Measurements from ENCODE around the gene TEDC1.

The TEDC1 gene

GRCh38 chr14:105474483-105475268 is 16.4 kb upstream of the TEDC1 start, which contains the start of gene CRIP2:
CRIP2 (plus strand) TSS chr14:105474821; CDS start chr14:105474863, 42 bp downstream.
- no peak for DNase-seq

- DNase-seq = no peak
These were observed 15.6 kb upstream of the TEDC1 start for GRCh38 chr14:105475269-105476096.

DNA sequence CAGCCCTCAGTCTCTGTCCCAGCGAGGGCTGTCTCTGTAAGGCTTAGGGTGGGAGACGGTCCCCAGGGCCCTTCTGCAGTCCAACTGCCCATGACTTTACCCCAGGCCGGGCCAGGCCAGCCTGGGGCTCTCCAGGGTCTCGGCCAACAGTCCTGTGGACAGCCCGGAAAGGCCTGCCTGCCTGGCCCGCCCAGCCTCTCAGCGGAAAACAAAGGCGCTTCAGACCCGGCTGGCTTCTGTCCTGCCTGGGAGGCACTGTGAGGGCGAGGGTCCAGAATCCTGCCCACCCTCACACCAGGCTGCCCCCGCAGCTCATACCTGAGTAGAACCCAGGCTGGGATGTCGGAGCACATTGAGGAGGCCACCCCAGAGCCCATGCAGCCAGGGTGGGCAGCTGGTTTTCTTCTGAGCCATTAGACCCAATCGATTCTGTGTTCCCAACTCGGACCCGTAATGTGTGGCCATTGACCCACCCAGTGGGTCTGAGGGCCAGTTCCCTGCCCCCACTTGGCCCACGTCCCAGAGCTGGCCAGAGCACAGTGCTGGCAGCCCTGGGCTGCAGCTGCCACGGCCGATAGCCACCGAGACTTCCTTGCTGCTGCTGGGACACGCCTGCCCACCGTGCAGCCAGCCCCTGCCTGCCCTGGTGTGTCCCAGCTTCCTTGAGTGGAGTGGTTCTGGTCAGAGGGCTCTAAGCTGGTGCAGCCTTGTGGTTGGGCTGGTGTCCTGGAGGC is 14.8 kb upstream of the TEDC1 start:
- no peak for DNase-seq

- DNase-seq = no peak
These were observed 14.0 kb upstream of the TEDC1 start for GRCh38 chr14:105476831-105477659.

DNA sequence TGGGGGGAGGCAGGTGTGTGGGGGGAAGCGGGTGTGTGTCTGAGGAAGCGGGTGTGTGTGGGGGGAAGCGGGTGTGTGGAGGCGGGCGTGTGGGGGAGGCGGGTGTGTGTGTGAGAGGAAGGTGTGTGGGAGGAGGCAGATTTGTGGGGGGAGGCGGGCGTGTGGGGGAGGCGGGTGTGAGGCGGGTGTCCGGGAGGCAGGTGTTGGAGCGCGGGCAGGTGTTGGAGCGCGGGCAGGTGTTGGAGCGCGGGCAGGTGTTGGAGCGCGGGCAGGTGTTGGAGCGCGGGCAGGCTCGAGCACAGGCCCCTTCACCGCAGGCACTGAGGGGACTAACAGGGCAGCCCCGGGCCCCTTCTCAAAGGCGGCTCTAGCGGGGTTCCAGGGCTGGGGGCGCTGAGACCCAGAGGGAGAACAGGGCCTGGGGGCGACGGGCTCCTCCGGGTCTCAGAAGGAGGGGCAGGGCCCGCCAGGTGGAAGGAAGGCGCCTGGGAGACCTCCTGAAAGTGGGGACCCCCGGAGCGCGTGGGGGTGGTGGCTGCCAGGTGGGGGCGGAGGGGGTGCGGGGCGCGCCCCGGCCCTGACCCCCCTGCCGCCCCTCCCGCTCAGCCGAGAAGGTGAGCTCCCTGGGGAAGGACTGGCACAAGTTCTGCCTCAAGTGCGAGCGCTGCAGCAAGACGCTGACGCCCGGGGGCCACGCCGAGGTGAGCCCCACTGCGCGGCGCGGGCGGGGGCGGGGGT is 13.2 kb upstream of the TEDC1 start:
- DNase-seq = no peak

- no peak for DNase-seq
These were observed 12.4 kb upstream of the TEDC1 start for GRCh38 chr14:105478398-105479251.

DNA sequence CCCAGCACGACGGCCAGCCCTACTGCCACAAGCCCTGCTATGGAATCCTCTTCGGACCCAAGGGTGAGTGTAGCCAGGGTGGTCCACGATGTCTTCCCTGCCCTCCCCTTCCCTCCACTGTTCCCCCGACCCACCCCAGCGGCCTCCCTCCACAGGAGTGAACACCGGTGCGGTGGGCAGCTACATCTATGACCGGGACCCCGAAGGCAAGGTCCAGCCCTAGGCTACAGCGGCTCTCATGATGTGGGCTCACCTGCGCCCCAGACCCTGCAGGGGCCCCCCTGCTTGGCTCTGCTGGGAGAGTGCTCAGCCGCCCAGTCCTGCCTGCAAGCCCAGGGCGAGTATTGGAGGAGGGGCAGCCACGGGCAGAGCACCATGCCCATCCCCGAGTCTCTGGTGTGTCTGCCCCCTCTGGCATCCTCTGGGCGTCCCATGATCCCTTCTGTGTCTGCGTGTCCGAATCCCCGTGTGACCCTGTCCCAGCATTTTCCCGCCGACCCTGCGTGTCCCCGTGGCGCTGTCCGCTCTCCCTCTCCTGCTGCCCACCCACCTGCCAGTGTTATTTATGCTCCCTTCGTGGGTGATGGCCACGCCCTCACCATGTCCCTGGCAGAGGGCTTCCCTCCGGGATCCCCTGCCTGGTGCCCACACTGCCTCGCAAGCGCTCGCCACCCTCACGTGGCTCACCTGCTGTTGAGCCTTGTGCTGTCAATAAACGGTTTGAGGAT is 11.5 kb upstream of the TEDC1 start:
- DNase-seq = no peak

DNA sequence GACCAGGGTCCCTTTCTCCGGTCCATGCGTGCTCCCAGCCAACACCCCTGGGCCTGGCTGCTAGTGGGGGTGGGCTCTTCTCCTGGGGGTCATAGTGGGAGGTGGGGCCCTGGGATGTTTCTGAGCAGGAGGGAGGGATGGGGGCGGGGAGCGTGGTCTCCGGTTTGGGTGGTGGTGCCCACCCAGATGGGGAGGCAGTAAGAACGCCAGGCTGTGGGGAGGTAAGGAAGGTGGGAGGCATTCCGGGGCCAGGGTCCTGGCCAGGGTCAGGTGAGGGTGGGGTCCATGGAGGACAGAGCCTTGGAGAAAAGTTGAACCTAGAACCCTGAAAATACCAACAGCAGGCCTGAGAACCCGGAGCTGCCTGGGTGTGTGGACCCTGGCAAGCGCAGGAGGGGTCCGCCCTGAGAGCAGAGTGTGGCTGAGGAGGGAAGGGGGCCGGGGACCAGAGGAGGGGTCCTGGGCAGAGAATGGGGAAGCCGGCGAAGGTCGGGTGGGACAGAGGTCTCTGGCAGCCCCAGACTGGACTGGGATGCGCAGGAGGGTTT is 10.8 kb upstream of the TEDC1 start:
- DNase-seq = no peak

- peak; percentile 71 to 79 for DNase-seq
These were observed 9.9 kb upstream of the TEDC1 start for GRCh38 chr14:105480807-105481801.

- DNase-seq = peak; percentile 90 to 92
These were observed 9.1 kb upstream of the TEDC1 start for GRCh38 chr14:105481886-105482457.

- no peak for DNase-seq
These were observed 8.4 kb upstream of the TEDC1 start for GRCh38 chr14:105482486-105483110.

GRCh38 chr14:105483300-105484068 is 7.6 kb upstream of the TEDC1 start:
- no peak for DNase-seq

DNA sequence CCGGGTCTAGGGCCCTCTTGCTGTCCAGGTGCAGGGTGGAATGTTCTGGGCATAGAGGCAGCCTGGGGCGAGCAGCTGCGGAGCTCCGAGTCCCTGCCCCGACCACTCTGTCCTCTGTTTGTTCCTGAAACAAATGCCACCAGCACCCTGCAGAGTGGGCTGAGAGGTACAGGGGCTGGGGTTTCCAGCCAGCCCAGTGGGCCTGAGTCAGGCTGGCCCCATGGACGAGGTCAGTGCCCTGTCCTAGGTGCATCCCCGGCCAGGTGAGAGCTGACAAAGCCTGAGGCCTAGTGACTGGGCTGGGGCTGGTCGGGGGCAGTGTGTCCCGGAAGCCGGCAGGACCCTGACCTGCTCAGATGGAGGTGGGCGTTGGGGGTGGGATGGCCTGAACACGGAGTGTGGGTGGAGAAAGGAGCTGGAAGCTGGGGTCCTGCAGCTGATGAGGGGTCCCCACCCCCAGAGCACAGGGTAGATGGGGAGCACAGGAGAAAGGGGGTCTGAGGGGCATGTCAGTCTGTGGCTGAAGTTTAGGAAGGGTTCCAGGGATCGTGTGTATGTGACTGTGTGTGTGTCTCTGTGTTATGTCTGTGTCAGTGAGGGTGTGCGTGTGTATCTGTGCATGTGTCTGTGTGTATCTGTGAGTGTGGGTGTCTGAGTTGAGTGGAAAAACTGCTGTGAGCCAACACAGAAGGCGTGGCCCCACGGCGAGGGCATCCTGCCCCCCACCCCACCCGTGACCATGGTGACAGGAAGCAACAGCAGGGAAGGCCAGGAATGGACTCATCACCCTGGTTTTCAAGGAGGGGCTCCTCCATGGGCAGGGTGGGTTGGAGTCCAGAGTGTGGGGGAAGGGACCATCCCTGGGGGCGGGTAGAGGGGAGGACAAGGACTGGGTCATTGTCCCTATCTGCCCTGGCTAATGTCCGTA is 6.7 kb upstream of the TEDC1 start:
- DNase-seq = no peak

DNA sequence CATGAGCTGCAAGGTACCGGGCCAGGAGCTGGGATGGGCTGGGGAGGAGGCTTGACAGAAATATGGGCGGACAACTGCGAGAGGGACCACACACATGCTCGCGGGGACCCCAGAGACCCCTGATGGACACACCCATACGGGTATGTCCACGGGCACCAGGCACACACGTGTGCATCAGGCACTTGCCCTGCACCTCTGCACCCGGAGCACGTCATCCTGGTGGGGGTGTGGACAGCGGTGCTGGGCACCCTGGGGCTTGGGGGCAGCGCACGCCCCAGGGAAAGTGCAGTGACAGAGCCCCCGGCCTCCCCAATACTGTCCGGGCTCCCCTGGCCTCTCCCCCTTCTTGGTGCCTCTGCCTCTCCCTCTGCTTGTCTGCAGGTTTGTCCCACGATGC is 6.1 kb upstream of the TEDC1 start:
- no peak for DNase-seq

DNA sequence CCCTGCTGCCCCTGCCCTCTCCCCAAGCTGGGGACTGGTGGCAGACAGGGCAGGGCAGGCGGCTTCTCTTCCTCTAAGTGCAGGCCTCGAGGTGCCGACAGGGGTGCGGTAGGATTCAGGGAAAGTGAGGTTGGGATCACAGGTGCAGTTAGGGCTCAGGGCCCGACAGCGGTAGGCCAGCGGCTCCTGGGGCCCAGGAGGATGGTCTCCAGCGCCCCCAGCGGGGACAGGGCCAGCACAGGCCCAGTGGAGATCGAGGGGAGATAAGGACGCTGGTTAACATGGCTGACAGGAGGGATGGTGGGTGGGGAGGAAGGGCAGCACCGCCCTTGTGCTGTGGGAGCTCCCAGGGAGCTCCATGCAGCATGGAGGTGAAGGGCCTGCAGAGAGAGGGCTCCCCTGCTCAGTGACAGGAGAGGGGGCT is 5.3 kb upstream of the TEDC1 start:
- no peak for DNase-seq
